ENCODE results near the gene CRY2. TPM values are rescaled to one million over a fixed set of nuclear protein-coding genes. Genes with fewer than 3 reads are reported as not detected.

Gene CRY2
- total and polyA plus RNA-seq, 12 donors: 16.8 to 131 (median 86.6) TPM

- peak; percentile 36 to 49 for DNase-seq
- TF ChIP-seq CTCF (IDR thresholded peaks at IDR 0.05): peak in 5 of 9 donors; percentile 16 to 30 (median 21)
- no peaks in the 10 kb centered on the region for H3K27me3 ChIP-seq
- 0 to 1% methylated on average over 16 of the region's 16 CpGs for WGBS, 2 donors
- H3K4me3 ChIP-seq: peak overlapping the region; percentile 58 to 99 (median 93)
- peaks cover 21 to 67% (median 58%) of the 10 kb centered on the region in 9 donors for H3K4me1 ChIP-seq
- peak overlapping the region; percentile 91 to 99 (median 98) for H3K27ac ChIP-seq
- peak; percentile 8 to 48 (median 35) for ATAC-seq
- H3K9me3 ChIP-seq: no peaks in the 10 kb centered on the region
- H3K36me3 ChIP-seq: peaks cover 0 to 18% (median 0%) of the 10 kb centered on the region in 9 donors
- intact Hi-C loops (cut with DNase I): loop anchor here in 5 of 10 donors (1.0 to 10.0 kb wide), 8 partner anchors 41 to 274 kb away; partner anchors contain the start of genes SLC35C1 (in 3 of the 5), PEX16 (in 1 of the 5) and PHF21A (in 1 of the 5)
These were observed 639 bp downstream of the CRY2 start for GRCh38 chr11:45847911-45848316.

GRCh38 chr11:45848654-45849081, 1.4 kb downstream of the CRY2 start:
- intact Hi-C loops (cut with DNase I): loop anchor here in 4 of 10 donors (5.0 to 10.0 kb wide), 5 partner anchors 41 to 274 kb away; partner anchors contain the start of genes PEX16 (in 1 of the 4), PHF21A (in 1 of the 4) and SLC35C1 (in 1 of the 4)
- H3K36me3 ChIP-seq: peaks cover 0 to 21% (median 0%) of the 10 kb centered on the region in 9 donors
- peaks cover 24 to 70% (median 63%) of the 10 kb centered on the region in 9 donors for H3K4me1 ChIP-seq
- H3K9me3 ChIP-seq: no peaks in the 10 kb centered on the region
- no peaks in the 10 kb centered on the region for H3K27me3 ChIP-seq
- peak overlapping the region; percentile 58 to 99 (median 93) for H3K4me3 ChIP-seq
- no peak for ATAC-seq
- TF ChIP-seq CTCF (IDR thresholded peaks at IDR 0.05): no peak
- peak overlapping the region in 9 of 10 donors; percentile 91 to 99 (median 98) for H3K27ac ChIP-seq
- no peak for DNase-seq
- WGBS, 2 donors: 31 to 42% methylated on average over 8 of the region's 8 CpGs

- ATAC-seq: no peak
- Histone ChIP-seq H3K4me1 (peaks cover 32 to 86% (median 78%) of the 10 kb centered on the region in 9 donors), H3K27me3 (no peaks in the 10 kb centered on the region), H3K36me3 (peaks cover 0 to 25% (median 0%) of the 10 kb centered on the region in 9 donors), H3K9me3 (no peaks in the 10 kb centered on the region), H3K4me3 (peak overlapping the region in 4 of 10 donors; percentile 2 to 99 (median 84)), H3K27ac (peak overlapping the region in 8 of 10 donors; percentile 77 to 99 (median 96))
- TF ChIP-seq CTCF (IDR thresholded peaks at IDR 0.05): no peak
- intact Hi-C loops (cut with DNase I): no loop called here
- 38 to 51% methylated on average over 2 of the region's 2 CpGs for WGBS, 2 donors
- no peak for DNase-seq
These were observed 3.2 kb downstream of the CRY2 start for GRCh38 chr11:45850446-45850845.

GRCh38 chr11:45851228-45851627, 4.0 kb downstream of the CRY2 start:
- ATAC-seq (no peak), DNase-seq (no peak)
- intact Hi-C loops (cut with DNase I): no loop called here
- TF ChIP-seq CTCF (IDR thresholded peaks at IDR 0.05): no peak
- Histone ChIP-seq H3K36me3 (peaks cover 0 to 33% (median 4%) of the 10 kb centered on the region in 9 donors), H3K4me1 (peaks cover 36 to 92% (median 86%) of the 10 kb centered on the region in 9 donors), H3K4me3 (peak overlapping the region in 3 of 10 donors; percentile 2 to 99 (median 96)), H3K27me3 (no peaks in the 10 kb centered on the region), H3K9me3 (no peaks in the 10 kb centered on the region), H3K27ac (peak overlapping the region; percentile 58 to 99 (median 89))
- 55 to 68% methylated on average over 2 of the region's 2 CpGs for WGBS, 2 donors

Measured in heart right ventricle (tissue), 16 donors.